GM12875 (cell line): ENCODE measurements around the gene VPREB3.

Source experiments
- H3K4me3 ChIP-seq: one replicate; pipeline ENCODE4 v1.5.1; 2011; ENCODE audit warnings: low read depth, low read length, control low read depth
- TF ChIP-seq, protein P1 (sequence below): IDR thresholded peaks from 2 replicates; pipeline ENCODE4 v1.5.1; 2011; ENCODE audit warnings: low read depth, mild to moderate bottlenecking, control low read depth, inconsistent platforms, low read length, moderate library complexity, borderline replicate concordance; ENCODE audit not compliant: insufficient read depth

VPREB3 gene

DNA sequence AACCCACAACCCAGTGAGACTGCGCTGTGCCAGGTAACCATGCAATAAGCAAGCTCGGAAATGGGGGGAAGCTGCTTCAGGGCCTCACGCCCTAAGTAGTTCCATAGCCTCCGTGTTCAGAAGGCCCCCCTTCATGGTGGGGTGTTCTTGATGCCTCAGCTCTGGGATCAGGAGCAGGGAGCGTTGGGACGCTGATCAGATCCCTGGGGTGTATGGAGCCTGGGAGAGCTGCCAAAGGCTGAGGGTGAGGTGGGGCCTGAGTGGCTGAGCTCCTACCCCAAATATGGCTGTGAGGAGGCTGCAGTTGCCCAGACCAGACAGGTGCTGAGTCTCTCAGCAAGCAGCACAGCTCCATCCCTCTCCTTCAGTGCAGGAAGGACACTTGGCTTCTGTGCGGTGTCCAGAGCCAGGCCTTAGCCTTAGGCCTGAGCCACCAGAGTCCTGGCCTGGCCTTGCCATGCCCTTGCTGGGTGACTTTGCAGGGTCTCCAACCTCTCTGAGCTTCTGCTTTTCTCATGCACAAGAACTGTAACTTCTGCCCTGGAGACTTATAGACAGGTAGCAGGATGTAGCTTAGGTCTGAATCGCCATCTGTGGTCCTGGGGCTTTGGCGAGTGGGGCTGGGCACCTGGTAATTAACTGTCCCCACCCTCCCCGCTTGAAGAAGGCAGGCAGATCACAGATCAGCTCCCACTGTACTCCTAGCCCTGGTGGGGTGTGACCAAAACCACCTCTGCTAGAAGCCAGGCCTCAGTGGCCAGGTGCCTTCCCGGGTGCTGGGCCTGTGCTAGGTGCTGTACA, 23.8 kb upstream of the VPREB3 start:
- H3K4me3 ChIP-seq: no peak overlapping the region
- TF ChIP-seq, protein P1, sequence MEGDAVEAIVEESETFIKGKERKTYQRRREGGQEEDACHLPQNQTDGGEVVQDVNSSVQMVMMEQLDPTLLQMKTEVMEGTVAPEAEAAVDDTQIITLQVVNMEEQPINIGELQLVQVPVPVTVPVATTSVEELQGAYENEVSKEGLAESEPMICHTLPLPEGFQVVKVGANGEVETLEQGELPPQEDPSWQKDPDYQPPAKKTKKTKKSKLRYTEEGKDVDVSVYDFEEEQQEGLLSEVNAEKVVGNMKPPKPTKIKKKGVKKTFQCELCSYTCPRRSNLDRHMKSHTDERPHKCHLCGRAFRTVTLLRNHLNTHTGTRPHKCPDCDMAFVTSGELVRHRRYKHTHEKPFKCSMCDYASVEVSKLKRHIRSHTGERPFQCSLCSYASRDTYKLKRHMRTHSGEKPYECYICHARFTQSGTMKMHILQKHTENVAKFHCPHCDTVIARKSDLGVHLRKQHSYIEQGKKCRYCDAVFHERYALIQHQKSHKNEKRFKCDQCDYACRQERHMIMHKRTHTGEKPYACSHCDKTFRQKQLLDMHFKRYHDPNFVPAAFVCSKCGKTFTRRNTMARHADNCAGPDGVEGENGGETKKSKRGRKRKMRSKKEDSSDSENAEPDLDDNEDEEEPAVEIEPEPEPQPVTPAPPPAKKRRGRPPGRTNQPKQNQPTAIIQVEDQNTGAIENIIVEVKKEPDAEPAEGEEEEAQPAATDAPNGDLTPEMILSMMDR: no peak

DNA sequence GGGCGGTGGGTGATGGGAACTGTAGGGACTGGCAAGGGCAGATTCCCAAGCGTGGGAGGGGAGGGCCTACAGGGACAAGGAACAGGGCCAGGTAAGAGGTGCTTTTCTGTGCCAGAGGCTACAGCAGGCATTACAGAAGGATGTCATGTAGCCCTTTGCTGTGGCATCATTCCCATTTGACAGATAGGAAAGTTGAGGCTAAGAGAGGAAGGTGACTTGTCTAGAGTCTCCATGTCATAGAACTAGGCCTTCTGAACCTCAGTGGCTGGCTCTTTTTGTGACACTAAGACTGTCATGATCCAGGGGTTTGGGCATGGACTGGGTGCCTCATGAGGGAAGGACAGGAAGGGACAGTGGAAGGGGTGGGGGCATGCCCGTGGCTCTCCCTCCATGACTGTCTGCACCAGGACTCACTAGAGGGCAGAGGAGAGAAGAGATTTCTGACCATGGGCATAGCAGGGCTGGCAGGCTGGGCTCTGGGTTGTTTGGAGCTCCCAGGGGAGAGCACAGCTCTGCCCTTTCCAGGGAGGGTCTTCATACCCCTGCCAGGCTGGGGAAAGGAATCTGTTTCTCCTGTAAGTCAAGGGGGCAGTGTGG, 21.7 kb upstream of the VPREB3 start:
- H3K4me3 ChIP-seq: no peak overlapping the region
- TF ChIP-seq, protein P1: no peak

- no peak overlapping the region for H3K4me3 ChIP-seq
- TF ChIP-seq, protein P1: no peak
These were observed 20.8 kb upstream of the VPREB3 start for GRCh38 chr22:23774922-23775436.

DNA sequence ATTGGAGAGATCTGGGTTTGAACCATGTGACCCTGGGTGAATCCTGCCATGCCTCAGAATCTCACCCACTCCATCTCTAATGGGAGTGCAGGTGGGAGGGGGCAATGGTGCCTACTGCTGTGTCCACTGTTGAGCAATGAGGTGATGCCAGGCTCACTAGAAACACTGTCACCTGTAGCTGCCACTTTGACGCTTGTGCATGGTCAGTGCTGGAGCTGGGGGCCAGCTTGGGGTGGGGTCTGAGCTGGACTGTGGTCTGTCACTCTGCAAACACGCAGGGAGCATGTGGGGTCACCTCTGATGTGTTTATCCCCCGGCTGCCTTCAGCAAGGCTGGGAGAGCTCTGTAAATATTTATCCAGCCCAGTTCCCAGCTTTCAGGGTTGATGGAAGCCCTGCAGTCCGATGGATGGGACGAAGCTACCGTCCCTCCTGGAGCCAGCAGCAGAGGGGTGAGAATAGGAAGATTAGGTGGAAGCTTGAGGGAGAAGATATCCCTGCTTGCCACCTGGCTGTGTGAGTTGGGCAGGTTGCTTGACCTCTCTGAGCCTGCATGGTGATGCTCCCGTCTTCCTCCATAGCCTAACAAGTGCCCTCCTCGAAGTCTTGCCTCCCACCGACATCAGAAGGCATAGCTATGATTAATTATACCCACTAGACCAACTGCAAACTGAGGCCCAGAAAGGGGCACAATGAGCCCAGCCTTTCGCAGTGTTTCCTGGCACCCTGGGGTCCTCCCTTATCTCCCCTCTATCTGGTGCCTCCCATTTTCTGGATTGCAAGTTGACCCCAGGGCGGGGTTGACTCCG, 20.1 kb upstream of the VPREB3 start:
- no peak overlapping the region for H3K4me3 ChIP-seq
- TF ChIP-seq, protein P1: no peak

DNA sequence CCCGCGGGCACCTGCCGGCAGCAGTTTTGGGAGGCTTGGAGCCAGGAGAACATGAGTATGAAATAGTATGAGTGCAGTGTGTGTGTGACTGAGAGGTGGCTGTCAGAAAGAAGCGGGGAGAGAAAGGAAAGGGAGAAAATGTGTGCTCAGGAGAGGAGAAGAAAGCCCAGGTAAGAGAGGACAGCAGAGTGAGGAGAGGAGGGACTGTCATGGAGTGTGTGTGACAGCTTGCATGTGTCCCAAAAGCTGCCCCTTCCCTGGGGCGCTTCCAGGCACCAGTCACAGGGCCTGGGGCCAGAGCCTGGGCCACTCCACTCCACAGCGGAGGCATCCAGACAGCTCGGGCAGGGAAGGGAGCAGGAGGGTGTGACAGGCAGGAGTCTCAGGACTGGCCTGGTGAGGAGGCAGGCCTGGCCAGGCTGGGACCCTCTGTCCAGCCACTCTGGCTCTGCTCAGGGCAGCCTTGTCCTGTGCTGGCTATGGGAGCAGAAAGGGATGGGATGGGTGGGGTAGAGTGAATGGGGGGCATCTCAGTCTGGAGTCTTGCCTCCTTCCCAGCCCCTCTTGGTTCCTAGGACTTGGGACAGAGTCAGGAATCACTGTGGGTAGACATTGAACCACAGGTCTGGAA, 19.4 kb upstream of the VPREB3 start:
- no peak overlapping the region for H3K4me3 ChIP-seq
- TF ChIP-seq, protein P1: no peak

DNA sequence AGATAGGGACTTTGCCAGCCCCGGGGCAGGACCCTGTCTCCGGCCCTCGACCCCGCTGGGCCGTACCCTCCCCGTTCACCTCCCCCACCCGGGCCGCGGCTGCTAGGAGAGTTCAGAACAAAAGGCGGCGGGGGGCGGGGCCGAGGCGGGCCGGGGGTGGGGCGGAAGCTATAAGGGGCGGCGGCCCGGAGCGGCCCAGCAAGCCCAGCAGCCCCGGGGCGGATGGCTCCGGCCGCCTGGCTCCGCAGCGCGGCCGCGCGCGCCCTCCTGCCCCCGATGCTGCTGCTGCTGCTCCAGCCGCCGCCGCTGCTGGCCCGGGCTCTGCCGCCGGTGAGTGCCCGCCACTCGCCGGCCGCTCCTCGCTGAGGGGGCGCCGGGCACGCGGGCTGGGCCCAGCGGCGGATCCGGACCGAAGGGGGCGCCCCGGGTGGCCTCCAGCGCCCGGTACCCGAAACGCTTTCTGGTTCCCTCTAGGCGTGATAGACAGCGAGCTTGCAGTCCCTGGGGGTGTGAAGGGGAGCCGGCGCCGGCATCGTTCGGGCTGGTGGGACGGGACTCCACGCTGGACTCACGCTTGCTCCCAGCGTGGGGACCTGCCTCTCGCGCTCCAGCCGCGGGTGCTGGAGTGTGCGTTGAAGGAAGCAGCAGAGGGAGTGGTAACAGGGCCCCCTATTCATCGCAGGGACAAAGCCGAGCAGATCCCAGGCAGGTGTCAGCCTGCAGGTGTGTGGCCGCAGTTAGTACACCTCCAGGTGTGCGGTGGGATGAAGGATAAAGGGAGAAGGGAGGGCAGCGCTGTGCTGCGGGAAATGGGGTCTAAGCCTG, 18.6 kb upstream of the VPREB3 start, which contains the start of gene MMP11:
MMP11 (plus strand) TSS at position 201 of the 825 bp plus-strand sequence; CDS start at position 223, 22 bp downstream.
- TF ChIP-seq, protein P1: 0 out of 2 replicates have a peak, but pooled peaks have one; percentile 13

More for the DNA sequence above, 18.6 kb upstream of the VPREB3 start, which contains the start of gene MMP11:
- peak within 1 kb of the TSS; percentile 28 for H3K4me3 ChIP-seq
